Fibroblast of skin of scalp (primary cell): ENCODE data around the gene ASPSCR1.
A peak's percentile ranks its signal among the peaks of the same experiment; 100 is the strongest.

ENCODE experiments used
- DNase-seq: peaks from one replicate; pipeline ENCODE4 v3.0.0-alpha.2; 2013

ASPSCR1 gene

DNA sequence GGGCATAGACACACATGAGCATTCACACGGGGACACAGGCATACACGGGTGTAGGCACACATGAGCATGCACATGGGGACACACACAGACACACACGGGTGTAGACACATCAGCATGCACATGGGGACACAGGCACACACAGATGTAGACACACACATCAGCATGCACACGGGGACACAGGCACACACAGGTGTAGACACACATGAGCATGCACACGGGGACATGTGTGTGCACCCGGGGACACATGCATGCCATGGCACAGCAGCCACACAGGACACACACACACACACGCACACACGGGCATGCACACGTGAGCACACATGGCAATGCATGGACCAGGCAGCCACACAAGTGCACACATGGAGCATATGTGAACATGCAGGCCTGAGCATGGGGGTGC lies 65.2 kb downstream of the ASPSCR1 start:
- DNase-seq = no peak

DNA sequence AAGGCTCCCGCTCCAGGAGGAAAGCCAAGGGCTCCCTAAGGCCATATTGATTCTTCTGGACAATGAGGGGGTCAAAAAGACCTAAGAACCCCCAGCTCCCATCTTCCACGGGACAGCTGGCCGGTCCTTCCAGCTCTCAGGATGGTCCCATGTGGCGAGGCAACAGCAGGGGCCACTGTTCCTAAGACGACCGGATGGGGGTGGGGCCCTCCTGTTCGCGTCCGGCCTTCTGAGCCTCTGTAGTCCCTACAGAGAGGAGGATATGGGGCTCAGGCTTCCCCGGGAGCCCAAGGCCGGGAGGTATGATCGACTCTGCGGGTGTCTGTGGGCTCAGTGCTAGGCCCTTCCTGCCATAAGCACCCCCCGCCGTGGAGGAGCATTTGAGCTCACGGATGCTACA lies 66.1 kb downstream of the ASPSCR1 start:
- DNase-seq = no peak

DNA sequence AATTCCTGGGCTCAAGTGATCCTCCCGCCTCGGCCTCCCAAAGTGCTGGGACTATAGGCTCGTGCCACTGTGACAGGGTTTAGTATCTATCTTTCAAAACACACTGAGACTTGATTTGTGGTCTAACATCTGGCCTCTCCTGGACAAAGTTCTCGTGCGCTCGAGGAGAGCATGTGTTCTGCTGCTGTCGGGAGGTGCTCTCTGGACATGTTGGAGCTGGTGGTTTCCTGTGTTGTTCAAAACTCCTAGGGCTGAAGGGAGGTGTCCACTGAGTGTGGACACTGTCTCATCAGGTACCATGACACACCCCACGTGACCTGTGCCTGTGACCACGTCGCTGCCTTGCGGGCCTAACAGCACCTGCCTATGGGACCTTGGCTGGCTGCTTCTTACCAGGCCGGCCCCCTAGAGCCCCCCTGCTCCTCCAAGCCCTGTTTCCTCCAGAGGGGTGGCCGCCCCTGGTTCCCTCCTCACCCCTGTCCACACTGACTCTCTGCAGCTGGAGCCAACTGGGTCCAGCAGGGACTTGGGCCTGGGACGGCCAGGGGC lies 68.6 kb downstream of the ASPSCR1 start:
- no peak for DNase-seq

DNA sequence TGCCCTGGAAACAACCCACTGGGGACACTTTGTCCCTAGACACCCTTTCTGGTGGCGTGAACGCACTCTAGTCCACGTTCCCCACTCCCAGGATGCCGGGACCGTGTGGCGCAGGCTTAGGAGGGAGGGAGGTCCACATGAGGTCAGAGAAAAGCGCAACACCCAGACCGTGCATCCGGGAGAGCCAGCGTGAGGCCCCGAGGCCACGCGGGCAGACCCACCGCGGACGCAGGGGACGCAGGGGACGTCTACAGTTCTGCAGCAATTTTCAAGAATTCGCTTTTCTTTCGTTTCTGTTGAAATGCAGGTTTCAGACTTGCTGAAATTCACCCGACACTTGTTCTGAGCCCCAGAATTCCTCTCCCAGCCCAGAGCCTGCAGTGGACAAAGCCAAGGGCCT lies 69.5 kb downstream of the ASPSCR1 start:
- no peak for DNase-seq

DNA sequence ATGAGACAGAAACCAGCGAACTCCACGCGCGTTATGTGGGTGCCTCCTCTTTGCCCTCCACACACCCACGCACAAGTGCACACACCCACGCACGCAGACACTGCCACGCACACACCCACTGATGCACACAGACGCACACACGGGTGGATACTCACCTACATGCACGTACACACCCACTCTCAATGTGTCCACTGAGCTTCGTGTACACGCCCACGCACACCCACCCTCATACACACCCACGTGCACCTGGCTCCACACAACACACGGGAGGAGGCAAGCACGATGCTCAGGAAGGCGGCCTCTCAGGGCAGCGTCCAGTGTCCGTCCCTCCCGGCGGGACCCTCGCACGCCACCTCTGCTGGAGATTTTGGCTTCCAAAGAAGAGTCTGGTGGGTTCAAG lies 70.0 kb downstream of the ASPSCR1 start:
- DNase-seq = no peak

DNA sequence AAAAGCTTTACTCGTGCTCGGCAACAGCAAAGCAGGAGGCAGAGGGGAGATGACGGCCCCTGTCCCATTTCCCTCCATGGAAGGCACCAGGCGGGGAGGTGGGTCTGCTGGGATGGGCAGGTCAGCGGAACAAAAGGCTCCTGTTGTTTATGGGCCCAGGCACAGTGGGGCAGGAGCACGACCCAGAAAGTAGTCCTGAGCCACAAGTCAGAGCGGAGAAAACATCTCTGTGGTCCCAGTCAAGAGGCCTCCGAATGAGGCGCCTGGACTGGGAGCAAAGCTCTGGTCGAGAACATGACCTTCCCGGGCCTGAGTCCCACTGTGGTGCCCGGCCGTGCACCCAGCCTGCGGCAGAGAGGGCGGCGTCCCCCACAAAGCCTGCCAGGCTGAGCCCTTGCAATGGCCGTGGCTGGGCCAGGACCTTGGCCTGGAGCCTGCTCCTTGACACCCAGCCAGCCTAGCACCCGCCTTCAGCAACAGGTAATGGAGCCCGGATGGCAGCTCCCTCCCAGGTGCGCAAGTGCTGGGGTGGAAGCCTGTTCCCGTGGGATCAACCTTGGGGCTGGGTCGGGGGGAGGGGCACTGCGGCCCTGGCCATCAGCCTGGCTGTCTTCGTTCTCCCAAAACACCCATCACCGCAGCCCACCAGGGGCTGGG lies 70.6 kb downstream of the ASPSCR1 start:
- no peak for DNase-seq

DNA sequence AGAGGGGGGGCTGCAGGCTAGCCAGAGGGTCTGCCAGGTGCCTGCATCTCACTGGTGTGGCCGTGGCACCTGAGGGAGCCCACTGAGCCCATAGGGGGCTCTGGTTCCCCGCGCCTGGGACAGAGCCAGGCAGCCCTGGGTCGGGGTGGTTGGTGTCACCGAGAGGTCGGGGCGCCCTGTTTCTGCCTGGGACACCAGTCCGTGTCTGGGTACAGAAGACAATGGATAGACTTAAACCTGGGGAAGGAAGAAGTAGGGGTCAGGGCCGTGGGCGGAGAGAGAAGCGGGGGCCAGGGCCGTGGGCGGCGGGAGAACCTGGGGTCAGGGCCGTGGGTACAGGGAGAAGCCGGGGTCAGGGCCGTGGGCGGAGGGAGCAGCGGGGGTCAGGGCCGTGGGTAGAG lies 71.1 kb downstream of the ASPSCR1 start:
- DNase-seq = no peak

DNA sequence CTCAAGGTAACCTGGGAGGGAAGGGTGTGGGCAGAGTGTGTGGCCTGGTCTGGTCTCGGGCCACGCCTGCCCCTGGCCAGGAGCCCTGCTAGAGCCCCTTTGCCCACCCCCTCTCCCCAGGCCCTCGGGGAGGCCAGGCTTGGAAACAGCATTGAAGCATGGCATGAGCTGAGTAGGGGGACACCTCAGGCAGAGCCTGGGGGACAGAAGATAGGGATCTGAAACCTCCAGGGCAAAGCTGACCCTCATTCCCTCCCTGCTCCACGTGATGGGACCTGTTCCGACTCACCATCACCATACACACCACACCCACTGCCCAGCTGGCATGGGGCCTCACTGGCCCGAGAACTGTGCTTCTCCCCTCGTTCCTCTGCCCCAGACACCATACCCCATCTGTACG lies 71.7 kb downstream of the ASPSCR1 start:
- DNase-seq = no peak

DNA sequence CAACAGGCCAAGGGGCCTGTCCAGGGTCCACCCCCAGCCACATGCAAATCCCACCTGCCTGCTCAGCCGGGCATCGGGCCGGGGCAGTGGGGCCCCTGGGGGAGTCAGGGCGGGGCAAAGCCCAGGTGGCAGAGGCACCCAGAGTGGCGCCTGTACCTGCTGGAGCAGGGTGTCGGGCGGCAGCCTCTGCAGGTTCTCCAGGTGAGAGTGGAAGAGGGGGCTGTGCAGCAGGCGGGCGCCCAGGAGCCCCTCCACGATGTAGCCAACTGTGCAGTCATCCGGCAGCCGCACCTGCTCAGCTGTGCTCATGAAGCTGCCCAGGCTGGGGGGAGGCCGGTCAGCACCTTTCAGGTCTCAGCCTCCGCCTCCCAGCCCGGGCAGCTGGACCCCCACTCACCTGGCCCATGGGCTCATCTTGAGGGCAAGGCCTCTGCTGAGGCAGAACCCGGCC lies 72.1 kb downstream of the ASPSCR1 start:
- DNase-seq = no peak

DNA sequence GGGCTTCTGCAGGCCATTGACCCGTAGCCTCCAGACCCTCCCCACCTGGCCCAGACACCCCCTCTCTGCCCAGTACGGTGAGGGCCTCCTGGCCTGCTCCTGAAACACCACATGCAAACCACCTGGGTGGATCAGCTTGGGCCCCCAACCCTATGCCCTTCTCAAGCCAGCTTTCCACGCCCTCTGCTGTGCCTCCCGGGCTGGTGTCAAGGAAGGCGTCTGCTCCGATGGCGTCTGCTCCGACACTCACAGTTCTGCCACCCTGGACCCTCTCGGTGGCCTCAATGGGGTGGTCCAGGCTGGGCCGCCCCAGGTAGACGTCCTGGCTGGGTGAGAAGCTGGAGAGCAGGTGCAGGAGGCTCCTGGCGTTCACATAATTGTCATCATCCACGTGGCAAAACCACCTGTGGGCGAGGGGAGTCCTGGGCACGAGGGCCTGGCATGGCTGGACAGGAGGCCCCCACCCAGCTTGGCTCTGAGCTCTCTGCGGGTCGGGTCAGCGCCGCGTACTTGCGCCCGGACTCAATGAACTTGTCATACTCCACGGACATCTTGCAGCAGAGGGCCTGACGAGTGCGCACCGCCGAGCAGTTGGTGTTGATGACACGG lies 72.8 kb downstream of the ASPSCR1 start:
- DNase-seq = no peak

DNA sequence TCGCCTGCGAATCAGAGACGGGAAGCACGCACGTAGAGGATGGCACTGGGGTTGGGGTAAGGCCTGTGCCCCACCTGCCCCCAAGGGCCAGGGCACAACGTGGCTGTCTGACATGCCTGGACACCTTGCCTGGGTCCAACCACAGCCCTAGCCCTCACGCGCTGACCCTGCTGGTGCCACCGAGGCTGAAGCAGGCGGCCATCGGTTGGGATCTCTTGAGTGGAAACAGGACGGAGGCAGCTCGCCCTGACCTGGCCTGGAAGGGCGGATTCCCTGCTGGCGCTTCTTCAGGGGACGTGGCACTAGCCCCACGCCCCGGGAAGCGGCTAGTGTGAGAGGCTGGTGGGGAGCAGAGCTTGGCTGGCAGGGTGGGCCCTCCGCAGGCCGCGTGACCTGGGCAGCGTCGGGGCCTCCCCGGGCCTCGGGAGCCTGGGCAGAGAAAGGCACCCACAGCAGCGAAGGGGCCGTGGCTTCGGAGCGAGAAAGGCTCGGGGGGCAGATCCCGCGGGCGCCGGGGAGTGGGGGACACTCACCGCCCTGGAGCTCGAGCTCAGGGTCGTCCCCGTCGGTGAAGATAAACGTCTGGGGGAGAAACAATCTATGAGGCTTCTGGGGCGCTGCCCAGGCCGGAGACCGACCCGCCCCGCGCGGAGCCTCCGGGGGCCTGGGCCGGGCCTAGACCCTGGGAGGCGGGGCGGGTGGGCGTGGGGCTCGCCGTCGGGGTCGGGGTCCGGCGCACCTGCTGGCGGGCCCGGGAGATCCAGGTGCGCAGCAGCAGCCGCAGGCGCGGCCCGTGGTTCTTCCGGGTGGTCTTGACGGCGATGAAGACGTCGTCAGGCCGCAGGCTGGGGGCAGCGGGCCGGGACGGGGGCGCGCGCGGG lies 73.6 kb downstream of the ASPSCR1 start:
- DNase-seq = no peak

DNA sequence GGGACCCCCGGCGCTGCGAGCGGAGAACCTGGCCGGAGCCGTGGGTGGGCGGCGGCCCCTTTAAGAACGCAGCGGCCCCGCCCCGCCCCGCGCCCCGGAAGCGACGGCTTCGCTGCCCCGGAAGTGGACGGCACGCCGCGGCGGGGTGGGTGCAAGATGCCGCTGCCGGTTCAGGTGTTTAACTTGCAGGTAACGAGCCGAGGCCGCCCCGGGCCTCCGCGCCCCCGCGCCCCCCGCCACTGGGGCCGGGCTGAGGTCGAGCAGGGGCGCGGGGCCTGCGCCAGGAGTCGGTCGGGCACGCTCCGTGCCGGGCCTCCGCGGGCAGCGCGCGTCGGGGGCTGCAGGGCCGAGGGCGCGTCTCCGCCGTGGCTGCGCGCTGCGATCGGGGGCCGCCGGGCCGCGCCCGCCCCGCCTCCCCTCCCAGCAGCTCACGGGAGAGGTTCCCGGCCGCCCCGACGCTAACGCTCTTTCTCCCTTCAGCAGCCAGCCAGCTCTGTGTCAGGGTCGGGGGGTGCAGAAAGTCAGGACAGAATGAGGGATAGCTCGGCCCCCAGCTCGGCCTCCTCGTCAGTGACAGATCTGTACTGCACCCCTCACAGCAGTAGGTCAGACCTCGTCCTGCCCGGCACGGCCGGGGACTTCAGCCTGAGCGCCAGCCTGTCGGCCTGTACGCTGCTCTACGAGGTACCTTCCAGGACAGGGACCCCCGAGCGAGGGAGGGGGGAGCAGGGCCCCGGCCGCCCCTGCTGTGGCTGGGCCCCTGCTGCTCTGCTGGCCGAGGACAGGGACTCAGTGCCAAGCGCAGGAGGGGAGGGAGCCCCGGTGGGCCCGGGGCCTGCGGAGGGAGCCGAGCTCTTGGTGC lies 74.6 kb downstream of the ASPSCR1 start, which contains the start of the genes GPS1 and RFNG:
Gene GPS1, plus strand, starts transcription at position 123 of the 862 bp plus-strand sequence. Its CDS starts 34 bp downstream, at position 157.
Gene RFNG, minus strand, starts transcription at position 36 of the 862 bp plus-strand sequence. CDS start 45 bp downstream, outside the sequence.
- peak; percentile 55 for DNase-seq

DNA sequence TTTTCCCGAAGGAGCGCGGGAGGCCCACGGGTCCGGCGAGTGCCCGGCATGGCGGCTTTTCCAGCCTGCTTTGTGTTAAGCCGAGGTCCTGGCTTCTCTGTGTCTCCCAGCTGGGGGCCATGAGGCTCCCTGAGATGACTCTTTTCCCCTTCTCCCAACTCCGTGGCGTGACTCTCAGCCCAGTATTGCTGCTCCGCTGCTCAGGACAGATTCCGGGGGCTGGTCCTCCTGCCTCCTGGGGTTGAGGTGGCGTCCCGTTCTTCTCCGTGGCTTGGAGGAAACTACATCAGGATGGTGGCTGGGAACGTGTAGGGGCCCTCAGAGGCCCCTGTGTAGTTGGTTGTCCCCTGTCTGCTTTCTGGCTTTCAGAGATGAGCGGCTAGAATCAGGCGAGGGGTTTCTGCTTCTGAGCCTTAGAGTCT lies 75.2 kb downstream of the ASPSCR1 start:
- DNase-seq = no peak

DNA sequence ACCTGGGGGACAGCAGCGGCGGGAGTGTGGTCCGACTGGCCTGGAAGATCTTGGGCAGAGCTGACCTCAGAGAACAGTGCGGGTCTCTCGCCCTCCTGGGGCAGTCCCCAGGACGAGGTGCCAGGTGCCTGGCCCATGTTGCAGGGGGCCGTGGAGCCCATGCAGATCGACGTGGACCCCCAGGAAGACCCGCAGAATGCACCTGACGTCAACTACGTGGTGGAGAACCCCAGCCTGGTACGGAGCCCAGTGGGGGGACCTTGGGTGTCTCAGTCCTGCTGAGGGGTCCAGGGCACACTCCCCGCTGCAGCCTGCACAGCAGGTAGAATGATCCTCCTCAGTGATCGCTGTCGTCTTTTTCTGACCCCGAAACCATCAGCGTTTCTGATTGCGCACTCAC lies 75.7 kb downstream of the ASPSCR1 start:
- DNase-seq = no peak

DNA sequence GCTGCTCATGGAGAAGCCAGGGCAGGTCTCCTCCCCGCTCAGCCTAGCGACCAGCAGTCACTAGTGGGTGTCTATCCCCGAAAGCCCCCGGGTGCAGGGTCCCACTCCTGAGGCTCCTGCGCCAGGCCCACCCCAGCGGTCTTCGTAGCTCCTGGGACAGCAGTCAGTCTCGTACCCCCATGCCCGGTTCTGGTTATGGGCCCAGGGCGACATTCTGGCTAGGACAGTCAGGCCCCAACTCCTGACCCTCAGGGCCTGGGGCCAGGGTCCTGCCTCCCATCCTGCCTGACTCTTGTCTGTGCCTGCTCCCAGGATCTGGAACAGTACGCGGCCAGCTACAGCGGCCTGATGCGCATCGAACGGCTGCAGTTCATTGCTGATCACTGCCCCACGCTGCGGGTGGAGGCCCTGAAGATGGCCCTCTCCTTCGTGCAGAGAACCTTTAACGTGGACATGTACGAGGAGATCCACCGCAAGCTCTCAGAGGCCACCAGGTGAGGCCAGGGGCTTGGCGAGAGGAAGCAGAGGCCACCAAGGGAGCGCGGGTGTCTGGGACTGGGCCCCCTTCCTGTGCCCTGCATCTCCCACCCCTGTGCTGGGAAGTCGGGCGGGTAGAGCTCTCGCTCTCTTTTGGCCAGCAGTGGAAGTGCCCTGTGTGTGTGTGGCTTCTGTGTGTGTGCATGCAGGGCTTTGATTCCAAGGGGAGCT lies 76.3 kb downstream of the ASPSCR1 start:
- no peak for DNase-seq

DNA sequence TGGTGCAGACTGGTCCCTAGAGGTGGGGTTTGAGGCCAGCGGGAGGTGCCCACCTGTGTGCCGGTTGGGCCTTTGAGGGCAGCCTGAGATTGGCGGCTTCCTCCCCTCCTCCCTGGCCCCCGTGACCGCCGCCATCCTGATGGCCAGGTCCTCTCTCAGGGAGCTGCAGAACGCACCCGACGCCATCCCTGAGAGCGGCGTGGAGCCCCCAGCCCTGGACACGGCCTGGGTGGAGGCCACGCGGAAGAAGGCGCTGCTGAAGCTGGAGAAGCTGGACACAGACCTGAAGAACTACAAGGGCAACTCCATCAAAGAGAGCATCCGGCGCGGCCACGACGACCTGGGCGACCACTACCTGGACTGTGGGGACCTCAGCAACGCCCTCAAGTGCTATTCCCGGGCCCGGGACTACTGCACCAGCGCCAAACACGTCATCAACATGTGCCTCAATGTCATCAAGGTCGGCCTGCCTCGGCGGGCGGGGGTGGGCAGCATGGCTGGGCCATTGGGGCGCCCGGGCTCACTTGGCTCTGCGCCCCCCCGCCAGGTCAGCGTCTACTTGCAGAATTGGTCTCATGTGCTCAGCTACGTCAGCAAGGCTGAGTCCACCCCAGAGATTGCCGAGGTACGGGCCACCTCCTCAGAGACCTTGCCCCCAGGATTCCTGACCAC lies 77.1 kb downstream of the ASPSCR1 start:
- no peak for DNase-seq

DNA sequence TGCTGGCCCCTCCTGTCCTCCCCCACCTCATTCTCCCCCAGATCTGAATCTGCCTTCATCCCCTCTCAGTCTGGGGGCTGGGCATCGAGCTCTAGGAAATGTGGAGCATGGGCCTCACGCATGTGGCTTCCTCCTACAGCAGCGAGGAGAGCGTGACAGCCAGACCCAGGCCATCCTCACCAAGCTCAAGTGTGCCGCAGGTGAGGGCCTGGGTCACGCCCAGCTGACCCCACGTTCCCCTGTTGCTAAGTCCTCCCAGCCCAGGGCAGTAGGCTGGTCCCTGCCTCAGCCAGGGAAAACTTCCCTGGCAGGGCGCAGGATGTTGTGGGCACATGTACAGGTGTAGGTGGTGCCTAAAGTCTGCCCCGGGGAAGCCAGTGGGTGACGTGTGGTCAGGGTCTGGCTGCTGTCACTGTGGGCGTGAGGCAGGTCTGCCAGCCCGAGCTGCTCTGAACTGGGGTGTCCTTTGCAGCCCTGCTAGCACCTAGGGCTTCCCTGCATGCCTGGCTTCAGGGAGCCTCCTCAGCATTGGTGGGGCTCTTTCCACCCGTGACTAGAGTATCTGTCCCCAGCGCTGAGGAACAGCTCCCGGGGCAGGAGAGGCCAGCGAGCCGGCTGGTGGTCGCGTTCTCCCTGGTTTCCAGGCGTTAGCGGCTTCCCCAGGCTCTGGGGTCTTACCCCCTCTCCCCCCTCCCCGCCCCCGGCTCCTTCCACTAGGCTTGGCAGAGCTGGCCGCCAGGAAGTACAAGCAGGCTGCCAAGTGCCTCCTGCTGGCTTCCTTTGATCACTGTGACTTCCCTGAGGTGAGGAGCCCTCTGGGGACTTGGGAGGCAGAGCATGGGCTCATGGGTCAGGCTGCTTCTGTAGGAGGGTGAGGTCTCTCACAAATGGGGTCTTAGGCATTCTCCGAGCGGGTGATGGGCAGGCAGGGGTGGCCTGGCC lies 77.9 kb downstream of the ASPSCR1 start:
- no peak for DNase-seq

DNA sequence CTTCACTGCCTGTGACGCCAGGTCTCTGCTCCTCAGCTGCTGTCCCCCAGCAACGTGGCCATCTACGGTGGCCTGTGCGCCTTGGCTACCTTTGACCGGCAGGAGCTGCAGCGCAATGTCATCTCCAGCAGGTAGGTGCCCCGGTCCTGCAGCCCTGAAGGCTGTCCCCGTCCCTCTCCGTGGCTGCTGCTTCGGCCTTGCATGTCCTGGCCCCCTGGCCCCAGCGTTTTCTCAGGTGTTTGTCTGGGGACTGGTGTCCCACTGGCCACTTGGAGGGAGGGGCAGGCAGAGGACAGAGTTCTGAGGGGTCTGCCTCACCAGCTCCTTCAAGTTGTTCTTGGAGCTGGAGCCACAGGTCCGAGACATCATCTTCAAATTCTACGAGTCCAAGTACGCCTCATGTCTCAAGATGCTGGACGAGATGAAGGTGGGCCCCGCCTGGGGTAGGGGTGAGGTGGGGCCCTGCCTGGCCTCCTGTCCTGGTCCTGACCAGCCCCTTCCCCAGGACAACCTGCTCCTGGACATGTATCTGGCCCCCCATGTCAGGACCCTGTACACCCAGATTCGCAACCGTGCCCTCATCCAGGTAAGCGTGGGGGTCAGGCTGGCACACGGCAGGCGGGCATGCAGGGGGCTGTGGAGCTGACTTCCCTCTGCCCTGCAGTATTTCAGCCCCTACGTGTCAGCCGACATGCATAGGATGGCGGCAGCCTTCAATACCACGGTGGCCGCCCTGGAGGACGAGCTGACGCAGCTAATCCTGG lies 78.7 kb downstream of the ASPSCR1 start:
- no peak for DNase-seq
